Stomach smooth muscle (tissue), 2 donors: Measurements from ENCODE around the gene SPIN2A.
"Not testable (repeated sequence)": the region's sequence is repeated elsewhere in the genome, so short reads cannot be mapped to it uniquely, and the experiment has no call there.

Experiments
- H3K27ac ChIP-seq: one replicate; pipeline ENCODE4 v1.7.0; 2013; ENCODE audit warnings: mild to moderate bottlenecking, low read length, inconsistent platforms
- H3K27me3 ChIP-seq, 2 donors: one replicate each; pipeline ENCODE4 v1.7.0; 2013; ENCODE audit warnings: low read length in 2 of 2; ENCODE audit not compliant: insufficient read depth in 2 of 2, control insufficient read depth in 1 of 2
- H3K36me3 ChIP-seq, 2 donors: one replicate each; pipeline ENCODE4 v1.7.0; 2013; ENCODE audit warnings: low read length in 2 of 2; ENCODE audit not compliant: control insufficient read depth in 2 of 2, insufficient read depth in 2 of 2
- H3K4me1 ChIP-seq: one replicate; pipeline ENCODE4 v1.7.0; 2013; ENCODE audit warnings: low read length; ENCODE audit not compliant: control insufficient read depth, insufficient read depth
- H3K4me3 ChIP-seq, 2 donors: one replicate each; pipeline ENCODE4 v1.7.0; 2013; ENCODE audit warnings: low read length in 2 of 2
- H3K9ac ChIP-seq, 2 donors: one replicate each; pipeline ENCODE4 v1.7.0; 2013; ENCODE audit warnings: low read length in 2 of 2, mild to moderate bottlenecking in 1 of 2
- H3K9me3 ChIP-seq, 2 donors: one replicate each; pipeline ENCODE4 v1.7.0; 2013; ENCODE audit warnings: low read length in 2 of 2; ENCODE audit not compliant: control insufficient read depth in 2 of 2
- donor health status: healthy.
- donor health status: Pancreatic carcinoma.

The SPIN2A gene

DNA sequence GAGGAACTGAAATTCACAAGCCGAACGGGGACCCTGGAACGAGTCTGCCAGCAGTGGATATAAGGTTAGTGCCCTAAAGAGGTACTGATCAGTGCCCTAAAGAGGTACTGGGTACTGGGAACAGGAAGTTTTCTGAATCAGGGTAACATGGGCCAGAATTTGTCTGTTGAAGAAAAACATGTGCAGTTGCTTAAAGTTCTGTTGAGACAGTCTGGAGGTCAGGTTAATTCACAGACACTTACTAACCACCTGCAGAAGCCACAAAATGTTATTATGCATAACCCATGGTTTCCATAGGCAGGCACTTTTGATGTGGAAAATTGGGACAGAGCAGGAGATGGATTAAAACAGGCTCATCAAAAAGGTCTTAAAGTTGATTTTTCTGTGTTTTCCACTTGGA lies 33.7 kb downstream of the SPIN2A start:
- H3K4me3 ChIP-seq = no peak overlapping the region
- H3K36me3 ChIP-seq = peaks cover 0 to 2% of the 10 kb centered on the region in 2 donors
- H3K9me3 ChIP-seq = no peaks in the 10 kb centered on the region

DNA sequence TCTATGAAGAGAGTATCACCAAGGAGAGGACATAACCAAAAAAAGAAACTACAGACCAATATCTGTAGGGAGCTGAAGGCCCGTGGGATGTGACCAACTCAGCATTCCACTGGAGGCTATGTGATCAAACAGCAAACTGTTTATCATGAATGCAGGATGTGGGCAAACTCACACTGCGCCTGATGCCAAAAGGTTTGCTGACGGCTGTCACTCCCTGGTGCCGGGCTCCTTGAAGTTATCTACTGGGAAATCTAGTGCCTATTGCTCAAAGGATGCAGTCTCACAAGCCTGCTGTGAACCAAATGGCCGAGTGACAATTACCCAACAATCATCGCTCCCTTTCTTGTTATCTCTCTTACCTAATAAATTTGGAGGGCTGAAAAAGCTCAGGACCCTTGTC lies 34.3 kb downstream of the SPIN2A start:
- H3K27ac ChIP-seq, H3K9me3 ChIP-seq, H3K9ac ChIP-seq, H3K36me3 ChIP-seq, H3K27me3 ChIP-seq, H3K4me3 ChIP-seq, H3K4me1 ChIP-seq: not testable (repeated sequence)

More for the DNA sequence above, 33.7 kb downstream of the SPIN2A start:
- Histone ChIP-seq H3K27me3 (no peaks in the 10 kb centered on the region), H3K9ac (no peak overlapping the region), H3K4me1 (no peaks in the 10 kb centered on the region), H3K27ac (no peak overlapping the region)
